Stimulated activated naive CD4-positive, alpha-beta T cell treated with Interleukin-2 at 50 U/mL for 16 hours (primary cell): ENCODE results near the gene TTLL1.
"Not testable (repeated sequence)": the region's sequence is repeated elsewhere in the genome, so short reads cannot be mapped to it uniquely, and the experiment has no call there.

Source experiments
- DNase-seq: peaks from one replicate; lab custom pipeline; 2025; lab: John Stamatoyannopoulos, UW

The TTLL1 gene

DNA sequence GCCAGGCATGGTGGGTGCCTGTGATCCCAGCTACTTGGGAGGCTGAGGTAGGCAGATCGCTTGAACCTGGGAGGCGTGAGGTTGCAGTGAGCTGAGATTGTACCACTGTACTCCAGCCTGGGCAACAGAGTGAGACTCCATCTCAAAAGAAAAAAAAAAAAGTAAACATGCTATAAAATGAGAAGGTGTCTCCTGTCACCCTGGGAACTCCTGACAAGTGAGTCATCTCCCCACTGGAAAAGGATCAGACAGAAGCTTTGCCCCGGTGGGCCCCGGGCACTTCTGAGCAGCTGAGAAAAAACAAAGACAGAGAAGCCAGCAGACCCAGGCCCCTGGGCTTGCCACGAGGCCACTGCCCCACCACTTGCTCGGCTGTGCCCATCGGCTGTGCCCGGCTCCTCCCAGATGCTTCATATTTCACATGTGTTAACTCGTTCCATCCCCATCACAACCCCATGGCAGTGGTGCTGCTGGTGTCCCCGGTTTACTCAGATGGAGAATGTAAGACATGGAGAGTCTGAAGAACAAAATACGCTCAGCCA, 22.3 kb downstream of the TTLL1 start:
- no peak for DNase-seq

DNA sequence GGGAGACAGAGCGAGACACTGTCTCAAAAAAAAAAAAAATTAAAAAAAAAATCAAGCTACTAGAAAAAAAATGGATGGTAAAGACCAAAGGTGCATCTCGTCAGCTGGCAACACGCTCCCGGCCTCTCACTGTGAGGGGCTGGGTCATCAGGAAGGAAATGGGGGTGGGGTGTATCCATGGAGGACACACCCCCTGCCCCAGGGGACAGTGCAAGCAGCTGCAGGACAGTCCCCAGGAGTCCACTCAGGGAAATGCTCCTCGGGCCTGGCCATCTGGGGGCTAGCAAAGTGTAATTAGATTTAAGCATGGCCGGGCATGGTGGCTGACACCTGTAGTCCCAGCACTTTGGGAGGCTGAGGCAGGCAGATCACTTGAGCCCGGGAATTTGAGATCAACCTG, 23.1 kb downstream of the TTLL1 start:
- no peak for DNase-seq

DNA sequence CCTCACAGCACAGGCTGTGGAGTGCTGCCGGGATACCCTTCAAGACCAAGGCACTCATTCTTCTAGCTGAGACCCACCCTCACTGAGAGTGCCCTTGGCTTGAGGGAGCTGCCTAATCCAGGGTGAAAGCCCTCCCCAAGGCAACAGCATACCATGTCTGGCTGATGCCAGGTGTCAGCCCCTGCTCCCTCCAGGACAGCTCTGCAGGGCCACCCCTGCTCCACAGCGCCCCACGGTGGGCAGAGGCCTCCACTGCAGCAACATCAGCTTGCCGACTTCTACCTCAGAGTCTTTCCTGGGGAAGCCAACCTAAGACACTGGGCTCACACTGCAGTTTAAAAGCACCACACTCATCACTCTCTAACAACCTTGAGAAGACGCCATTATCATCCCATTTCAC, 29.0 kb downstream of the TTLL1 start:
- DNase-seq: no peak

DNA sequence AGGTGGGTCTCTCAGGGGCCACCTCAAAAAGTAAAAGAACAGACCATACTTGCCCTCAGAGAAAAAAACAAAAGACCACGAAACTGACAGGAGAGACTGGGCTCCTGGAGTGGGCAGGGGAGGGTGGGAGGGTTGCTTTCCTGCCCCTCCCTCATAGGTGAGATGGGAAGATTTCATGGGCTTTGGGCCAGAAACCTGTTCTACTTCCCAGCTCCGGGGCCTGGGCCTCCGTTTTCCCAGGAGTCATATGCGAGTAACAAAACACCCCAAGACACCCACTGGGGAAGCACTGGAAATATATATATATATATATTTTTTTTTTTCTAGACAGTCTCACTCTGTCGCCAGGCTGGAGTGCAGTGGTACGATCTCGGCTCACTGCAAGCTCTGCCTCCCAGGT, 31.6 kb downstream of the TTLL1 start:
- no peak for DNase-seq

DNA sequence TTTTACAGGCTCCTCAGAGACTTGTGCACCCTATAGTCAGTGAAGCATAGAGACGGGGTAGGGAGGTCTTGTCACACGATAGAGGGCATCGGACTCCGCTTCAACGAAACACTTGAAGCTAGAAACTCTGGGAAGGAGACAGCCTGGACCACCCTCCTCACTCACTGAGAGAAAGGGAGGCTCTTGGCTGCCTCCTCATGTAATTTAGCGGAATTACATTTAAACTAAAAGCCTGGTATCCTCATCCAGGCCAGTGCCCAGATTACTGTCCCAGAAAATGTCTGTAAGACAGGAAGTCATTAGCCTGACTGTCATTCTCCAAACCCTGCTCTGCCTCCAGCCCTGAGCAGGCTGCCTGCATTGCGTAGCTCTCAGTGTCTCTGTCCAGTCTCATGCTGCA, 36.0 kb downstream of the TTLL1 start:
- no peak for DNase-seq

DNA sequence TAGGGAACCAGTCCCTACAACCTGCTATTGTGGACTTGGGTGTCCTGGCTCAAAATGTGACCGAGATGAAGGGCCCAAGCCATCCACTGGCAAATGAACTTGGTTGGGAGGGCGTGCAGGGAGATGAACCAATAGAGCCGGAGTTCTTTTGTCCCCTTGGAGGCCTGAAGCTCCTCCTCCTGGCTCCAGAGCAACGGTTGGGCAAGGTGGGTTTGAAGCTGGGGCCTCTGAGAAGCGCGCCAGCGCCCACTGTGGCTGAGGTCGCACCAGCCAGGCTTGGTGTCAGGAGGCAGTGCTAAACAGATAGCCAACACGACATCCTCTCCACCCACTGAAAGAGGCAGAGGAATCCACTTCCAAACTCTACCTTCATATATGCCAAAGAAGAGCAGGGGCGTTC, 38.2 kb downstream of the TTLL1 start:
- DNase-seq: no peak

DNA sequence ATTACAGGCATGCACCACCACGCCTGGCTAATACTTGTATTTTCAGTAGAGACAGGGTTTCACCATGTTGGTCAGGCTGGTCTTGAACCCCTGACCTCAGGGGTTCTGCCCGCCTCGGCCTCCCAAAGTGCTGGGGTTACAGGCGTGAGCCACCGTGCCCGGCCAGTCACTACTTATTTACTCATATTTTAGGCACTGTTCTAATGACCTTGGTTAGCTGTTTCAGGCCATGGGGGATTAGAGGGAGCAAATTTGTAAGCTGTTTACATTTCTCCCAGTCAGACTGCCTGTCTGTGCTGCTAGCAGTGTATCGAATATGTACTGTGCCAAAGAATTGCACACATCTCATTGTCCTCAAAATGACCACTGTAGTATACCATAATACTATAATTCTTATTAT, 41.6 kb downstream of the TTLL1 start:
- DNase-seq: no peak

DNA sequence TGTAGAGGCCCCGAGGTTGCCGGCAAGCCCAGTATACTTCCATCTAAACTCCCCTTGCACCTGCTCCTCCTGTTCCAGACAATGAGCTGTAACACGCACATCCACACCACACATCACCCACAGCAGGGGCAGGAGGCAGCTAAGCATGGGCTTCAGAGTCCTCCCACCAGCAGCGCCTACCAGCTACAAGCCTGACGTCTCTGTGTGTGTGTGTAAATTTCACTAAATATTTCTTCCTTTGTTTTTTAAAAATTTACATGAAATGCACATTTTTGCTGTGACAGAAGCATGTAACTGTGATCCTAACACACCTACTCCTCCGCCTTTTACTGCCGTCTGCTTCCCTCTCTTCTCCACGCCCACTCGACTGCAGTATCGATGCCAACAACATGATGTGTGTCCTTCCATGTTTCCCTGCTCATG, 44.9 kb downstream of the TTLL1 start:
- no peak for DNase-seq

DNA sequence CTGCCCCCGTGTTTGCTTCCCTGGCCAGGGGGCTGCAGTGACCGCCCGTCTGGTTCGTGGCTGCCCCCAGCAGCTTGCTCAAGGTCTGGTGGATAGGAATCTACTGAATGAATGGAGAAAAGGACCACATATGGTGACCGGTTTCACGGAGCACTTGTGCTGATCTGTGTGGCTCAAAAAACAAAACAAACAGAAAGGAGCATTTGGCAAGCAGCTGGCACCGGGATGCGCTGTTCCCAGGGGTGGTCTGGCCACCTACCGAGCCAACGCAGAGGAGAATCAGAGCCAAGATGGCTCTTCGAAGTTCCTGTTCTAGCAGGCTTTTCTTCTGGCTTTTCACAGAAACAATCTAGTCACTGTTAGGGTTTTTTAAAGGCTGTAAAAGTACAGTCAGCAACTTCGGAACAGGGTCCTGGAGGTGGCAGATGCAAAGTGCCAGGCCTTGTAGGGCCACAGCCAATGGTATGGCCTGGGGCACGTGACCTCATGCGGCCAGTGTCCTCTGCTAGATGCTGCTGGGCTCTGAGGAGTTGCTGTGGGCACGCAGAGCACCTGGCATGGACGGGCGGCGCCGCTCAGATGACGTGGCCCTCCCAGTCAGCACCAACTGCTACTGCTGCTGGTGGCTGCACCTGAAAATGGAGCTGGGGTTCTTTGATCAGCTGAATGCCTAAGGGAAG, 47.0 kb downstream of the TTLL1 start:
- DNase-seq: no peak

DNA sequence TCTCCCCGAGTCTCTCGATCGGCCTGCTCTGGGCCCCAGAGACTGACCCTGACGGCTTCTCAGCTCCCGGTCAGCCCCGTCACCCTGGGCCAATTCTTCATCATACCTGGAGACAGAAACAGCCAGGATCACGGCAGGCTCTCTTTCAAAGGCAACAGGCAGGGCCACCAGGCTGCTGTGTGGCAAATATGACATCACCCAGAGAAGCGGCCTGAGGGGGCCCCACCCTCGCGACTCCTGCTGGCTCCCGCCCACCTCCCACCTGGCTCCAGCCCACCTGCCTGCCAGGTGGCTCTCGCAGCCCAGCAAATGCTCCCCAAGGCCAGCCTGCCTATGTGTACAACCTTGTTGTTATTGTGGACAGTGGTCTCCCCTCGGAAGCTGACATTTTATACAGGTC, 49.4 kb downstream of the TTLL1 start:
- DNase-seq: no peak

DNA sequence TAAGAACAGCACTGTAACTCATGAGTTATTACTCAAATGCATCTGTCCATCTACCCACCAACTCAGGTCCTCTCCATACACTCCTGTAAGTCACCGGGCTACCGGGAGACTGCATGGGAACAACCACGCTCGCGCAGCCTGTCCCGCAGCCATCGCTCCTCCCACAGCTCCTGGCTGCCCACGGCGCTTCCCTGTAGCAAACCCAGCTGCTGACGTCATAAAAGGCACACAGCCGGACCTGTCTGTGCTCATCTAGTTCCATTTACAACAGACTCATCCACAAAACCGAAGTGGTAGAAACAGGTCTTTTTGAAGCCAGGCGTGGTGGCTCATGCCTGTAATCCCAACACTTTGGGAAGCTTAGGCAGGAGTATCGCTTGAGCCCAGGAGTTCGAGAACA, 50.9 kb downstream of the TTLL1 start:
- no peak for DNase-seq

DNA sequence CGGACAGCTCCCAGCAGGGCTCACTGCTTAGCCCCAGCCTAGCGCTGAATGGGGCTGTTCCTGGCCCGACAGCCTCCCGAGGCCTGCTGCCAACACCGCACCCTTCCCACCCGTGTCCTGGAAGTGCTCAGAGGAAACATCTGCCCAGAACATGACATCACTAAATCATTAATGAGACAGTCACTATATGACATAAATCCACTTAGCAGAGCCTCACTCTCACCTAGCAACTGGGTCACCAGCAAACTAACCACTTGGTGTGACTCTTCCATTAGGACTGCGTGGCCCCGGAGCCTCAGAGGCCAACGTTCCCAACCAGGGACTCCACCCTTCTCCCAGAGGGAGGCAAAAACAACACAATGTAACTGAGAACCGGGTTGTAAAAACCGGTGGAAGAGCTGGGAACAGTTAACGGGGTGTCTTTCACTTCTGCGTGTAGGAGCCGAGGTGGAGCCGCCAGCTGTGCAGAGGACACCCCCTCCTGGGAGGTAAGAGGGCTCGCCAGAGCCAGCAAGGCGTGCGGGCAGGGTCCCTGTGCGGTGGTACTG, 52.8 kb downstream of the TTLL1 start:
- DNase-seq: no peak

DNA sequence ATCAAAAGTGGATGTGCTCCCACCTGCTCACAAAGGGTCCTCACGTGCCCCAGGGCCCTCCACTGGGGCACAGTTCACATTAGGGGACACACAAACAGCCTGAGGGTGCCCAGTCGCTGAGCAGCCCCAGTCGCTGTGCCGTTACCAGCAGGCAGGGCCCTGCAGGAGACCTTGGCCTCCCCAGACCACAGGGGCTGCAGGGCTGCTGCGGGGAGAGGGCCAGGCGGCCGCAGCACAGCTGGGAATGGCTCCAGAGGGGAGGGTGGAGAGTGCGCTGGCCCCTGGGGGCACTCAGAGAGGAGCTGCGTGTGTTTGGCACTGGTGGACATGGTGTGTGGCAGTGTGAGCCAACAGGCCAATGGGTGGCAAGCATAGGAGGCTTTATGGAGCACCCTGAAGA, 53.9 kb downstream of the TTLL1 start:
- DNase-seq: no peak

DNA sequence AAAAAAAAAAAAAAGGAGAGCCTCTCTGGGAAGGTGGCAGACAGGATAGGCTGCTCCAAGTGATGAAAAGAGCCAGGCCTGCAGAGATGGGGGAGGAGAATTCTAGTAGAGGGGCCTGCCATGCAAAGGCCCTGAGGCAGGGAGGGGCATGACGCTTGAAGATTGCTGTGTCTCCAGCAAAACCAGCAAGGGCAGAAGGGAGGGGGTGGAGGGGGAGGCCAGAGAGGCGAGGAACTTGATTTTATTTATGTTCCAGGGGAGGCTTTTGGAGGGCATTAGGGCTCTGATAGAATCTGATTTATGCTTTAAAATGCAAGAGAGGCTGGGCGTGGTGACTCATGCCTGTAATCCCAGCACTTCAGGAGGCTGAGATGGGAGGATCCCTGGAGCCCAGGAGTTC, 57.6 kb downstream of the TTLL1 start:
- DNase-seq: no peak

DNA sequence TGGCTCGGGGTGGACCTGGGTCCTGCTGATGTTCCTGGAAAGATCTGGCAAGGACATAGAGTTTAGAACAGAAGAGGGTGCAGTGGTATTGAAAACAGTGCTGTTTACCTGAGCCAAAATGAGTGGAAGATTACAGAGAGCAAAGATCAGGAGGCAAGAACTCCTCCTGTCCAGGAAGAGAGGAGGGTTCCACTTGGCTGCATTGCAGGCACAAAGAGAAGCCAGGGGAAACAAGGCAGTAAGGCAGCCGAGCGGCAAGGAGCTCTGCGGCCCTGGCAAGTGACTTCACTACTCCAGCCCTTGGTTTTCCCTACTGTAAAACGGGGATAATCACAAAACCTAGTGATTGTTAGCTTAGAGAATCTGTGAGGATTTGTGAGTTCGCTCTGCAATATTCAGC, 70.6 kb downstream of the TTLL1 start:
- no peak for DNase-seq

DNA sequence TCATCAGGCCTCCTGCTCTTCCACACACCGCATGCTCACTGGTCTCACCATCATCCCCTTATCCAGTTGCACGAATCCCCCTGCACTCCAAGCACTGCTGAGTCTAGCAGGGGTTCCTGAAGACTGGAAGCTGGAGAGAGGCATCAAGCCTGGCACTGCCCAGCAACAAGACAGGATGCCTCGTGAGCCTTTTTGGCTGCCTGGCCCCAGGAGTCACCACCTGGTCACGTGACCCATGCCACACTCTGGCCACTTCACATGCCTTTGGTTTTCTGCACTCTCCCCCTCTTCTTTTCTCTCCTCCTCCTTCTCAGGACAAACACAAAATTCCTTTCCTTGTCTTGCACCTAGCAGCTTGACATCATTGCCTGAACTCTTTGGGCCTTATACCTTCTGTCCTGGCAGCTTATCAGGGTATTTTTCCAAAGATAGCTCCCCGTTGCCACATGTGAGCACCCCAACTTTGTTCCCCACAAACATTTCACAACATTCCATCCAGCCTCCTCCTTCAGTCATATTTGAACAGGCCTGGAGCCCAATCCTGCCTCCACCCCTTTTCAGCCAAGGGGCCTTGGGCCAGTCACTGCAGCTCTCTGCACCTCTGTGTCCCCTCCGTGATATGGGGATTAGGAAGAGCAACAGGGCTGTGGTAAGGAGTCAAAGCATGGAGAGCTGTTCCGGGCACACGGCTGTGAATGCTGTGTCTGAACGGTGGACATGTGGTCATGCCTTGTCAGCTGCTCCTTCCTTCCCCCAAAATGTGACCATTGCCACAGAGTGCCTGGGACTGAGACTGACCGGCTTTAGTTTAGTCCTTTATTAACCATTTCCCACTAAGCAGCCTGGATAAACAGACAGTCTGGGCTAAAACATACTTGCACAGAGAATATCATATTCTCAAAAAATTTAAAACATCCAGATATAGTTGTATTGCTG, 71.4 kb downstream of the TTLL1 start:
- no peak for DNase-seq

DNA sequence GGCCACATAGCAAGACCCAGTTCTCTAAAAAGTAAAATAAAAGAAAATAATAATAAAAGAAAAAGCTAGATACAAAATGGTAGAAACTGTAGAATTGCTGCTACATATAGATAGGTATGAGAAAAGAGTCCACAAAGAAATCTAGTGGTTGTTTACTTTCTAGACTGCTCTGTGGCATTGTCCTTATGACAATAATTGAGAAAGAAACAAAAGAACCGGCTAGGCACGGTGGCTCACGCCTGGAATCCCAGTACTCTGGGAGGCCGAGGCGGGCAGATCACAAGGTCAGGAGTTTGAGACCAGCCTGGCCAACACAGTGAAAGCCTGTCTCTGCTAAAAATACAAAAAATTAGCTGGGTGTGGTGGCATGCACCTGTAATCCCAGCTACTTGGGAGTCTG, 73.0 kb downstream of the TTLL1 start:
- not testable (repeated sequence) for DNase-seq

DNA sequence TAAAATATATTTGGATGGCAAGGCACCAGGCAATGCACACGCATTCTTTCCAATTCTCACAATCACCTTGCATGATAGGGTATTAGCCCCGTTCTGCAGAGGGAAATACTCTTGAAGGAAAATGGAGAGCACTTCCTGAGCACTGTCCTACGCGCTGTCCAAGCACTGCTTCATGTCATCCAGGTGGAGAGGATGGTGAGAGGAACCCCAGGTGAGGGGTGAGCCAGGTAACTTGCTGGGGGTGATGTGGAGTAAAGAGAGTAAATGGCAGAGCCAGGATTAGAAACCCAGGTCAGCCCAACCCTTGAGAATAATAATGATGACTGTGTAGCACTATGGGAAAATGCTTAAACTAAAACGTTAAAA, 73.5 kb downstream of the TTLL1 start:
- DNase-seq: no peak

DNA sequence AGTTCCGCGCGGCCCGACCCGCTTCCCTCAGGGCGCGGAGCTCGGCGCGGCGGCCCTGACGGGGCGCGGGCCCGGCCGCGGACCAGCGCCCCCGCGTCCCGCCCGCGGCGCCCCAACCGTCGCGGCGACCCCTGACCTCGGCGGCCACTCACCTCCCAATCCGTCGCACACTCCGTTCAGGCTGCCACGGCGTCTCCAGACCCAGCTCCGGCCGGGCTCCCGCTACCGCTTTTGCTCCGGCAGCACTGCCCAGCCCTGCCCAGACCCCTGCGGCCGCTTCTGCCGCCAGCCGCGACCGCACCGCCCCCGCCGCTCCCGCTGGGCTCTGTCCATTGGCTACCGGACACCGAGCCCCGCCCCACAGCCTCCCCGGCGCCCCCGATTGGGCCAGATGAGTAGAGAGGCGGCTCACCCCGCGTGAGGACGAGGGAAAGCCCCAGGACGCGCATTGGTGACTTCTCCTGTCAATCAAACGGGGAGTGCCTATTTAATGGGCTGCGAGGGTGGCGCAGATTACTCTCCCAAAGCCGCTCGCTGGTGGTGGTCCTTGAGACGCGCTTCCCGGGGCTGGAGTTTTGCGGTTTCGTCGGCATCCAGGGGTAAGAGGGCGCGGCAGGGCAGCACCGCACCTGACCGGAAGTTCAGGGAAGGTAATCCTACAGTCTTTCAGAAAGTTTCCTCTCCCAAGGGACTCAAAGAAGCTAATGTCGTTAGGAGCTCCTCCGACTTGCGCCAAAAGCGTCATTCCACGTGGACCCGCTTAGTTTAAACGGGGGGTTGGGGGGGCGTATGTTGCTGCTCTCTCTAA, 74.1 kb downstream of the TTLL1 start, which contains the start of gene PACSIN2:
PACSIN2 (minus strand) TSS at position 281 of the 808 bp plus-strand sequence. CDS start 103,069 bp downstream, outside the sequence.
- peak; percentile 99 for DNase-seq

DNA sequence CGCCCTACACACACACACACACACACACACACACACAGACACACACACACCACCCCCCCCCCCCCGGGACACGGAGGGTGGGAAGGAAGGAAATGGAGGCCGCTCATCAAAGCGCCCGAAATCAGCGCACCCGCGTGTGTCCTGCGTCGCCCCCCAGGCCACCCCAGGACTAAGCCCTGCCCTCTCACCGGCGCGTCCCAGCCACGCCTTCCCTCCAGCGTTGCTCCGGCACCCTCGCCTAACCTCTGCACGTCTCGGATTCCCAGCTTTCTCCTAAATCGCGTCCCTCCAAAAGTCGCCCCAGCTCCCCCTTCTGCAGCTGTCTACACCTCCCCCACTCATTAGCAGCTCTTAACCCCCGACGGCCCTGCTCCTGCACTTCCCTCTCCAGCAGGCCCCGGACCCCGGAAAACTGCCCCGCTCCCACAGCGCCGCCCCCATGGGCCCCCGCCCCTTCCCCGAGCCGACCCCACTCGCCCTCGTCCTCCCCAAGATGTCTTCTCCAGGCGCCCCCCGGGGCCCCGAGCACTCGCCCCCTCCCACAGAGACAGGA, 74.8 kb downstream of the TTLL1 start:
- DNase-seq: peak; percentile 31
